ENCODE data around the gene SUPT3H.

SUPT3H gene

DNA sequence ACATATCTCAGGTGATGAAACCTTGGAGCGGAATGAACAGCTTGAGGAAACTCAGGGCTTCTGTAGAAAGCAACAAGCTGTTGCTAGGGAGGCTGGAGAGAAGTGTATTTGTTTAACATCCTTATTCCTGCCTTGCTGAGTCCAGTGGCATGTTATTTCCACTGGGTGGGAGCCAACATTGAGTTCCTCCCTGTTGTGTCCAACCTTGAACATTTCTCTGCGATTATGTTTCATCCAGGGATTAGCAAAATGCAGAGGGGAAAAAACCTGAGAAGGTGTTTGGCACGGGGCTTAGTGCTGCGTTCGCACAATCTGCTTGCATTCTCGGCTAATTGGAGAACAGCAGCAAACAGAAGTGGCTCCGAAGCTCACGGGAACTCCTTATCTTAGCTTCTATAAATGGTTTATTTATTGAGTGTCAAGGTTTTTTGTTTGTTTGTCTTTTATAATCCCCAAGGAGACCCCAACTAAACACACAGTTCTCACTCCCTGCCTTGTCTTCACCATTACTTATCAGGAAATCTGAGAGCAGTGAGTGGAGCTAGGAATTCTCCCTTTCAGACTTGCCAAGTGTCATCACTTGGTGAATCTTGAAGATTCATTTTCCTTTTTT is 577.5 kb downstream of the SUPT3H start:
- DNase-seq = peak in 1 of 51 donors; percentile 14

DNA sequence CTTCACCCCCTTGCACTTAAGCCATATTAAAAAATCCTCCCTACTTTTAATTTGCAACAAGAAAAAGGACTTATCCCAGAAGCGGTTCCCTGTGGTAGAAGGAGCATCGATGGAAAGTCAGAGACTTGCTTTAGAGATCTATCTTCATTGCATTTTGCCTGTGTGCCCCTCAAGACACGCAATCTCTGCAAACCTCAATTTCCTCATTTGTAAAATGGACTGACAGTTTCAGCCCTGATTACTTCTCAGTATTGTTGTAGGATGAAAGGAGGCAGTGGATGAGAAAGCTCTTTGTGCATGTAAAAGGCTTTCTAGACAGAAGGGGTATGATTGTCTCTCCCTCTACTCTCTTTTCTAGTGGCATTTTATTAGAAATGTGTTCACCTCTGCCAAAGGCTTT is 580.0 kb downstream of the SUPT3H start:
- no peak for DNase-seq

DNA sequence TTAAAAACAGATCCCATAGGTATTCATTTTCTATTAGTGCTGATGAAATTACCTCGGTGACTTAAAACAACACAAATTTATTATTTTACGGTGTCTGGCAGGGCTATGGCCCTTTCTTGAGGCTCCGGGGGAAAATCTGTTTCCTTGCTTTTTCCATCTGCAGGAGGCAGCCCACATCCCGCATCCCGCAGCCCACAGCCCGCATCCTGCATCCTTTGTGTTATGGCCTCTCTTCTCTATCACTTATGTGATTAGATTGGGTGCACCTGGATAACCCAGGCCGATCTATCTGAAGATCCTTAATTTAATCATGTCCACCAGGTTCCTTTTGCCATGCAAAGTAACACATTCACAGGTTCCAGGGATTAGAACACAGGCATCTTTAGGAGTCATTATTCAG is 582.4 kb downstream of the SUPT3H start:
- DNase-seq = no peak

DNA sequence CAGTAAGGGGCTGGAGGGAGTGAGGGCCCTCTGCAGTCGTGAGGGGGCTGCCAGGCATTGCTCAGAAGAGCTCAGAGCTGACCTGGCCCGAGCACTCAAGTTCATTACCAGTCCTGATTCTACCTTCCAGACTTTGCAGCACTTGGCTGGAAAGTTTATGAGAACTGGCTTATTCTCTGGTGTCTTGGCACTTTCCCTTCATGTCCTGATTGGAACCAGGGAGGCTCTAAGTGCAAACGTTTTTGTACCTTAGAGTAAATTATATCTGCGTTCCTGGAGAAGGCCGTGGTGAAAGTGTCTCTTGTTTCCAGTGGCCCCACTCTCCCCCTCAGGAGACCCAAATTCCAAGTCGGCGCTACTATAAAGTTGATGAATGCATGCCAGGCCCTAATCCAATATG is 587.9 kb downstream of the SUPT3H start:
- DNase-seq = no peak

DNA sequence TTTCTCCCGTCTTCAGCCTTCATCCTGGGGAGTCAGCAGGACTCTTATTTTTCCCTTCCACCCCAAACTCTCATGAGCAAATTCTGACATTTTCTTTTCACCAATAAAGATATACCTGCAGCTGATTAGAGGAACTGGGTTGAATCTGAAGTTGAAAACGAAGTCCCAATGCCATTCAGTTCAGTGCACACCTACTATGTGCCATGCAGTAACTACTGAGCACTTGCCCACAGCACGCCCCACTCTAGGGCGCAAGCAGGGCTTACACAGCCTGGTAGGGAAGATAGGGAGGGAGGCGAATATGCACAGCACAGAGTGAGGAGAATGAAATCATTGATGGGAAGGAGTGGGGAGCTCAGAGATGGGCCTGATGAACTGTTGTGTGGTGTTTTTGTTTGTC is 588.7 kb downstream of the SUPT3H start:
- no peak for DNase-seq

DNA sequence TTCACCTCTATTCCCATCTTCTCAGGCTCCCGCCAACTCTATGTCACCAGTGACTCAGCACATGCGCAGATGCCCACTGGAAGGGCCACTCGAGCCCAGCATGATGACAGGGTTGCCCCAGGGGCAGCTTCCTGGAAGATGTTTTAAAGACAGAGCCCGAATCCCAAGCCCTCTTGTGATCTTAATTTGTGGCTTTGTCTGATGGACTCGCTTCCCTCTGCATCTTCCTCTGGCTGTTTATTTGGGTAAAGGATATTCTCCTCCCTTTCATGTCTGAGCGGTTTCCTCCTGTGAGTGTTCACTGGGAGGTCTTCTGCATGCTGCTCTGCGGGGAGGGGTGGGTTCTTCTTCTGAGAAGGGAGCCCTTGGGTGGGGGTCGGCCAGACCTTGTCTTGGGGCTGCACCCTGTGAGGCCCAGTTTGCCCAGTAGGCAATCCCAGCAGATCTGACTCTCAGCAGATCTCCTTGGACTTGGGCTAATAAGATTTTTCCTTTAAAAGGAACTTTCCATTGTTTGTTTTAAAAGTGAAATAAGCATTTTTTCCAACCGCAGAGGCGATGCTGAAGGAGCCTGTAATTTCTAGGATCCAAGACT is 589.2 kb downstream of the SUPT3H start:
- DNase-seq = no peak

DNA sequence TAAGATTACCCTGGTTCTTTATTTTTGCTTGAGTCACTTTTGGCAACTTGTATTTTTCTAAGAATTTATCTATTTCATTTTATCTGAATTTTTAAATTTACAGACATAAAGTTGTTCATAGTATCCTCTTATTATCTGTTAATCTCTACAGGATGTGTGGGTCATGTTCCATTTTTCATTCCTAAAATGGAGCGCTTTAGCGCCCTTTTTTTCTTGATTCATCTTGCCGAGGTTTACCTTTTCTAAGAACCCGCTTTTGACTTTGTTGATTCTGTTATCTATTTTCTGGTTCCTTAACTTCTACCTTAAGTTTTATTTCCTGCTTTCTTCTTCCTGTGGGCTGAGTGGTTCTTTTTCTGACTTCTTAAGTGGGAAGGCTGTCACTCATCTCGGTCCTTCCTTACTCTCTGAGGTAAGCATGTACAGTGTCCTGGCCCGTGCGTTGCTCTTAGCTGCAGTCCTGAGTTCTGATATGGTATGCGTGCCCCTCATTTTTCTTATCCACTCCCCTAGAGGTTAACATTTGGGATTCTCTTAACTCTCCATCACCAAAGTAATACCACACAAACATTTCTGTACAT is 590.4 kb downstream of the SUPT3H start:
- DNase-seq = no peak

DNA sequence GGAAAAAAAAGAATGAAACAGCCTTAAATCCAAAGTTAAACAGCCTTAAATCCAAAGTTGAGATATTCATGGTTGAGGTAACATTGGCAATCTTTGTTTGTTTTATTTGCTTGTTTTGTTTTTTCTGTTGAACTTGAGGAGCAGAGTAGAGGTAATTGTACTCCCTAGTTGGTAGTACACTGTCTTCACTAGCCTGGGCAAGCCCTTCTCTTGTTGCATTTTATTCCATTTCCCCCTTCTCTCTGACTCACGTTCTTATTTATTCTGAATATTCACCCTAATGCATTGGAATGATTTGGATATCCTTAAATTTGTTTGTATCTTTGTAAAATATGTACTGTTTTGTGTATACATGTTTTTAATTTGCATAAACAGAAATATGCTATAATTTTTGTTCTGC is 592.6 kb downstream of the SUPT3H start:
- DNase-seq = no peak

DNA sequence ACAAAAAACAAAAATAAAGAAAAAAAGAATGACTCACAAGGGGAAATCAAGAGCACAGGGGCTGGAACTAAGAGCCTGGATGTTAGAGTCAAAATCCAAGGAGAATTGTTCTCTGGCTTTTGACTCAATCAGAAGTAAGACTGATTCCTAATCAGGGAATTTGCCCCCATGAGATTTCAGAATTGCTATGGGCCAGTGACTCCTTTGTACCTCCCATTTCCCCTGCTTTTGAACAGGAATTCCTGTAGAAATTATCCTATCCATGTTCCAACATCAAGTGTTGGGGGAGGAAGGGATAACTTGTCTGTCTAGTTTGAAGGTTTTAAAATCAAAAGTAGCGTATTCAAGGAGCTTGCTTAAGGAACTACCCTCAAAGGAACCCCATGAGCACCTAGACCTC is 593.5 kb downstream of the SUPT3H start:
- DNase-seq = no peak

DNA sequence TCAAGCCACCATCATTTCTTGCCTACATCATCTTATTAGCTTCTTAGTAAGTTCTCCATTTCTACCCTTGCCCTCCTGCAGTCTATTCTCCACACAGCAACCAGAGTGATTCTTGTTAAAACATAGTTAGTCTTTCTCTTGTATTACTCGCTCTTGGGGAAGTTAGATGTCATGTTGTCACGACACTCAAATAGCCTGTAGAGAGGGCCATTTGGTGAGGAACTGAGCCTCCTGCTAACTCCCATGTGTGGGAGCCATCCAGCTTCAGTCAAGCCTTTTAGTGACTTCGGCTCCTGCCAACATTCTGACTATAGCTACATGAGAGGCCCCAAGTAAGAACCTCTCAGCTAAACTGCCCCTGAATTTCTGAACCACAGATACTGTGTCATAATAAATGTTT is 594.8 kb downstream of the SUPT3H start:
- DNase-seq = no peak

DNA sequence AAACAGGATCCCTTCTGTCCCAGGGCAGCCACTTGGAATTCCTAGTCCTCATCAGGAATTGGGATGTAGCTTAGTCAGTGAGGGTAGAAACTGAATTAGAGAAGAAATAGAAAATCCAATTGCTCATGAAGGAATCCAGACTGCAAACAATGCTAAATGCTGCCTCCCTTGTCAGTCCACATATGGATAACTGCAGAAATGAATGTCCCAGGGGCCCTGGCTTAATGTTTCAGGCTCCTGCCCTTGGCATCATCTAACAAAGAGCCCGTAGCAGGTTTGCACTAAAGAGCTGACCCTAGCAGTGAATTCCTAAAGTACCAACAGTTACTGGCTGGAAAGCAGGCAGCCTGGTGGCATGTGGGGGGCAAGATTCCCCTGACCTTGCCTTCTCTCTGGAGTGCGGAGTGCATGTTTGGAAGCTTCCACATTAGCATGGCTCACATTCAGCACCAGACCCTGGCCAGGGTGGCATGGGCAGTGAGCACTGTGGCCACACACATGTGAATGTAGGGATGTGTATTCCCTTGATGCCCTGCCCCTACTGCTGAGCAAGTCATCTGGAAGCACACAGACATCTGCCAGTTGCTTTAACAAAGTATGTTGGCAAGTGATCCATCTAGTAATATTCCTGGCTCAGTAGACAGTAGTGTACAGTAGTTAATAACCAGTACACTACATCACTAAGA is 595.7 kb downstream of the SUPT3H start:
- no peak for DNase-seq

DNA sequence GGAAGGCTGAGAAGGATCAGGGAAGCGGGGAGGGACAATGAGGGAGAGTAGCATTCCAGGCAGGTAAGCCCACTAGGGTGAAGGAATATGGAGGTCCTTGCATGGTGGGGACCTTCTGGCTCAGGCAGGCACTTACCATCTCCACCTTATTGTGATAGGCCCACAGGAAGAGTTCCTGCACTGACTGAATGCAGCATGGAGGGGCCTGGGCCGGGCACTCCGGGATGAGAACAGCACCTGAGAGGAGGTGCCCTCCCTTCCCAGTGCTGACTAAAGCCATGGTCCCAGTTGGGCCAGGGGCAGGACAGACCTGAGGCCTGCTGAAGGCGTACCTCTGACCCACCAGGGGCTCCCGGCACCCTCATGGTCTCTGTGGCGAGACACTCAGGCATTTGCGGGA is 597.6 kb downstream of the SUPT3H start:
- DNase-seq = no peak

DNA sequence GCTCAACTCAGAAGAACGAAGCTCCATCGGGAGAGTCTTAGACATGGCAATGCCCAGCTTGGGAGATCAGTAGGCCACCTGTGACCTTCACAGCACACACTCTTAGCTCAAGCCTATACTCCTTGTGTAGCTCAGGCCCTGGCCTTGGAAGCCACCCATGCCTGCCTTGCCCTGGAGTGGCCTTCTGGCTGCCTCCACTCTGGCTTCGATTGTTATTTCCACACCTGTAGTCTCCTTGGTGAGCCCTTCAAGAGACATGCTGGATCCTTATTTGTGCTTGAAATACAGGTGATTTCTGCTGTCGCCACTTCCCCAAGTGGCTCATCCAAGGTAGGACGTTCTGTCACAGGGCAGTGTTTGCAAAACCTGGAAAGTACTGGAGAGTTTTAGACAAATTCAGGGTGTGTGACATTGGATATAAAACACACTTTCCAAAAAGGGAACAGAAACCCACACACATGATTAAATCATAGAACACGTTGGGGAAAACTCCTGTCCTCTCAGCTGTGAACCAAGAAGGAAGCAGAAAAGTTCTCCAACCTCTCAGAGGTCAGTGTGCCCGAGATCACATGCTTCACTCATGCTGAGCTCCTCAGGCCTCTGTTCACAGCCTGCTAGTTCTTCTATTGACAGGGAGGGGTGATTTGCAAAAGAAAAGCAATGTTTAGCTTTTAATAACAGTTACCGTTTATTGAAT is 598.5 kb downstream of the SUPT3H start:
- peak in 3 of 51 donors; percentile 5 to 22 (median 10) for DNase-seq

Data from hypothalamus (tissue), 51 donors.